GM18498 (cell line): ENCODE data around the gene FUT9.

Source experiments
- ATAC-seq: cut with Tn5 transposase; IDR thresholded peaks from one replicate; pipeline ENCODE4 v1.9.1; 2021; ENCODE audit warnings: mild to moderate bottlenecking, moderate library complexity; ENCODE audit not compliant: unreplicated experiment

Gene FUT9

GRCh38 chr6:96066376-96066775, 50.6 kb downstream of the FUT9 start:
- no peak for ATAC-seq

DNA sequence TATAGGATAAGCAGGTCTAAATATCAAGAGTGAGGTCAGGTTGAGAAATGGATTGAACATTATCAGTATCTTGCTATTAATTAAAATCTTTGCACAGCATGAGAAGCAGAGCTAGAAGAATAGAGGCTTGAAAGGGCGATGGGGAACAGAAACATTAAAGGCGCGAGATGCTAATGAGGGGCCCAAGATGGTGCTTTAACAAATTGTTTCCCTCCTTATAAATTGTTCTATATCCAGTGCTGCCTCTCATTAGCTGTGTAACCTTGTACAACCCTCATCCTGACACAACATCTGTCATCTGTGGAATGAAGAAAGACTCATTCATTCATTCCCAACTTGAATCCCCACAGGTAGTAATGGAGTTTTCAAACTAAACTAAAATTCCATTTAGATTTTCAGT, 57.8 kb downstream of the FUT9 start:
- ATAC-seq, result no peak

GRCh38 chr6:96074006-96074405, 58.2 kb downstream of the FUT9 start:
- no peak for ATAC-seq

GRCh38 chr6:96075826-96076225, 60.1 kb downstream of the FUT9 start:
- no peak for ATAC-seq

DNA sequence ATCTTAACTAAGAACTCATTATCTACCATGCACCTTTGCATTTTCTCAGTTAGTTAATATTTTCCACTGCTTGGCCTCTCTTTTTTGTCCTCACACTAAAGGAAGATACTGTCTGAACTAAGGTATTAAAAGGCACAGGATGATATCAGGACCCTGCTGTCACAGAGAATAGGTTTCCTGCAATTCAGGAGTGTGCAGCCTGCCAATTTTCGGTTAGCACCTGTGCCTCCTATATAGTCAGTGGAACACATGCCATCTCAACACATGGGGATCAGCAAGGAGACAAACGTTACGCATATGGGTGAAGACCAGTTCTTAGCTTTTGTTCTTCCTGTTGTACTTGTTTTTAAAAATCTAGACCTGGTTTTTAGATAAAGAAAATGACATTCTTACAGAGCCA, 71.0 kb downstream of the FUT9 start:
- ATAC-seq, result no peak

DNA sequence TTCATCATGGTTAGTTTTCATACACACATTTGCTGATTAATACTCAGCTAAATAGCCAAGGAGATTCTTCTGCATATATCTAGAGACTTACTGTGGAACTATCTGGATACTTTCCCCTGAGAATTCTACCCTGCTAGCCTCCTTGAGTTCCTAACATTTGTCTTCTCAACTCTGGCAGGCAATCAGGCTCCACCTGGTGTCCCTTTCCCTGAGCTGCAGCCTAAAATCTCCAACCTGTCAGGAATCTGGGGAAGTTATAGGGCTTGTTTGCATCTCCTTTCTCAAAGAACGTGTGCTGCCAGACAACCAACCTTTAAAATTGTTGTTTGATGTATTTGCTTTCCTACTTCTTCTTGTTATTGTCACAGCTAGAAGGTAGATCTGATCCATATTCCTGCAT, 73.4 kb downstream of the FUT9 start:
- no peak for ATAC-seq

GRCh38 chr6:96094077-96094476, 78.3 kb downstream of the FUT9 start:
- ATAC-seq, result no peak

DNA sequence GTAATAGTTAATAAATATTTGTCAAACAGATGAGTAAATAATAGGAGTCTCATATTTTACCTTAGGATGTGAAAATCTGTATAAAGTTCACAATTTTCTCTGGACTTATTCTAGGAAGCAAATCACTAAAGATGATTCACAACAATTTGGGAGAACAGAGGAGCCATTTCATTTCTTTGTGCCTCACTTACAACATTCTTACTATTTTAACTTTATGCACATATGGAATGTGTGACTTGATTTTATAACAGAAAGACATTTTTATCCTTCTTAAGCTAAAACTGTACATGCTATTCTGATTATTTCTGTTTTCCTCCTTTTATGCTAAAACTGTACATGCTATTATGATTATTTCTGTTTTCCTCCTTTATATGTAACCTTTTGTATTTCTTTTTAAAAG, 83.3 kb downstream of the FUT9 start:
- no peak for ATAC-seq

DNA sequence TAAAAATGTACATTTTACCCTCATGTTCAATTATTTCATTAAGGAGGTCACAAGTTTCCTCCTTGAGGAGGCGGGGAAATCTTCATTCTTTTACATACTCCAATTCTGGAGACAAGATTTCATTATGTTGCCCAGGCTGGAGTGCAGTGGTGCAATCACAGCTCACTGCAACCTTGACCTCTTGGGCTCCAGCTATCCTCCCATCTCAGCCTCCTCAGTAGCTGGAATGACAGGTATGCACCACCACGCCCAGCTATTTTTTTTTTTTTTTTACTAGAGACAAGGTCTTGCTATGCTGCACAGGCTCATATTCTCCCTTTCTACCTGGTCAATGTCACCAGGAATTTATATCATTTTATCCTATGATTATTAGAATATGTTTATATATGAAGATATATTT, 85.8 kb downstream of the FUT9 start:
- ATAC-seq, result no peak

- no peak for ATAC-seq
Observed at GRCh38 chr6:96104910-96105309, 89.1 kb downstream of the FUT9 start.

DNA sequence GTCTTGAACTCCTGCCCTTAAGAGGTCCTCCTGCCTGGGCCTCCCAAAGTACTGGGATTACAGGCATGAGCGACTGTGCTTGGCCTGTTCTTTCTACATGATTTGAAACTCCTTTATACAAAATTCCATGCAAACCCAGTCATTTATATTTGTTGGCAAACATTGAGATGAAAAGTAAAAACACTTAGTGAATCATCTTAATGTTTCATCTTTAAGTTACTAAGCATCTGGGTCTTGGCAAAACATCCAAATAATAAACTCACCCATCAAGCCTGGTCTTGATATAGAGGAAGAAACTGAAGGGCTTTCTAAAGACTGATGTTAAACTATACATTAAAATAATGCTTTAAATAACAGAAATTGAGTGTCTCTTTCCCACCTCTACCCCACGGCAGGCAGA, 95.1 kb downstream of the FUT9 start:
- no peak for ATAC-seq

GRCh38 chr6:96116674-96117073, 100.9 kb downstream of the FUT9 start:
- ATAC-seq, result no peak

DNA sequence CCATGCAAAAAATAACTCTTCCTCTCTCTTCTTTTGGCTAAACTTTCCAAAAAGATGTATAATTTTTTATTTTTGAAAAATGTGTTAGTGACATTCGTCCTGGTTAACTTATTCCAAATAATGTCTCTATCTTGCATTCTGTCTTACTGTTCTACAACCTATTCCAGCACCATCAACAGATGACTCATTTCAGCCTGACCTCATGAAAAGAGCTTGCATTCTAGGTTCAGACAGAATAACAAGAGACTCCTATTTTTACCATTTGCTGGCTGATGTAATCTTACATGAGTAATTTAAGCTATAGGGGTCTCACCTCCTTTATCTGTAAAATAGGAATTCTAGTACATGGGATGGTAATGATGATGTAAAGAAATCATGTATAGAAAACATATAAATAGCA, 109.0 kb downstream of the FUT9 start:
- ATAC-seq, result no peak

- no peak for ATAC-seq
Observed at GRCh38 chr6:96138406-96138805, 122.6 kb downstream of the FUT9 start.

DNA sequence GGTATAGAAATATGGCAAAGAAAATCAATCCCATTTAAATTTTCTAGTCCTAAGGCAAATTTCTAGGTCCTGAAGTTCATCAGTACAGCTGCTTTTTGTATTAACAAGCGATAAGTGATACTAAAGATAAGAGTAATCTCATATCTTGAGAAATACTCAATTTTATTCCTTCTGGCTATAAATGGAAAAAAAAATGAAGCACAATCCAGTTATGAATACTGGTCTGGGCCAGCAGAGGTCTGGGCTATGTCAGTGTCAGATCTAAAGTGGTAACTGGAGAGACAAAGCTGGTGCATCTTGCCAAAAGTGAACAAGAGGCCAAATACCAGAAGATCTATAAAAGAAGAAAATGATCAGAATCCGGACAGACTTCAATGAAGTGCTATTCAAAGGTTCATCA, 126.4 kb downstream of the FUT9 start:
- ATAC-seq, result no peak

DNA sequence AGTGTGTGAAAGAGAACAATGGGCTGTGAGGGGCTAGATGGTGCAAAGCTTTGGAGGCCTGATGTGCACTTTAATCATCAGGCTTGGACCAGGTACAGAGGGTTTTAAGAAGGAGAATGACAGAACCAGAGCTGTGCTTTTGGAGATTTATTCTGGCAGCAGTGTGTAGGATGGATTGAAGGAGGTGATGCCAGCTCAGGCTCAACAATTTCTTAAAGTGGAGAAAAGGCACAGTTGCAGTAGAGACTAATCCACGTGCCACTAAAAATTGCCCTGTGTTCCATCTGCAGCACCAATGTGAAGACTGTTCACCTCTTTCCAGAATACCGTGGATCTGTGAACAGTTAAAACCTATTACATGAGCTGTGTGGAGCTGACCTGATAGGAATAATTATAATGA, 134.7 kb downstream of the FUT9 start:
- no peak for ATAC-seq

- ATAC-seq, result no peak
Observed at GRCh38 chr6:96151707-96152106, 135.9 kb downstream of the FUT9 start.

DNA sequence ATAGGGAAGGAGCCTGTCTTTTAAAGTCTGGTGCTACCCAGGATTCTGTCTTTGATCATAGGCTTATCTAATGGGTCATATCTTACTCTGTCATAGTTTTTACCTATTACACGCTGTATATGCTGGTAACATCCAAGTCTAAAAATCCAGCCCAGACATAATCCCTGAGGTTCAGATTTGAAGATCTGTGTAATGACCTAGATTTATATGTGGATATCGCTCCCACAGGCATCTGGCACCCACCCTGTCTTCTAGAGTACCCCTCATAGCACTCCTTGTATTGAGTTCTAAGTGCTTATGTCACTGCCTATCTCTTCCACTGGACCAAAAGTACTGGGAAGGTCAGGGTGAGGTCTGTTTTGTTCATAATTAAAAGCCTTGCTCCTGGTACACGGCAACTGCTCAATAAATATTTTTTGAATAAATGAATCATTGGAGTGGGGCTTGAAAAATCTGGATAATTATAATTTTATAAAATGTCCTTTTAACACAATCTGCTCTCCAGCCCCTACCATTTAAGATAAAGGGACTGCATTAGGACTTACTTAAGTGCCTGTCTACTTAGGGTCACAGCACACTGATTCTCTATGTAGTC, 136.4 kb downstream of the FUT9 start:
- ATAC-seq, result no peak

DNA sequence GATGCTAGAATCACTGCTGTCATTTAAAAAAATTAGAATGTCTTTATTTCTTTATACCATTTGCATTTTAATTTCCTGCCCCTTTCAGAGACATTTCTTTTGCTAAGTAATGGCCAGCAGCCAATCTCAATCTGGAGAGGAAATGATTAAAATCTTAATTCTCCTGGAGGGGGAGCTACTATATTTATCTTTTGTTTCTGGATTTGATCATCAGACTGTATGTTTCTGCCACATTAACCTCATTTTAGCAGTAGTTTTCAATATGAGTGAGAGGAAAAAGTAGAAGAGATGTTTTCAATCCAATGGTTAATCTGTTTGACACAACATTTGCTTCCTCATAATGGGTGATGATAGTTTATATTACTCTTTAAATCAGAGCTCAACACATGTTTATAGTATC, 138.0 kb downstream of the FUT9 start:
- no peak for ATAC-seq

GRCh38 chr6:96156425-96156824, 140.7 kb downstream of the FUT9 start:
- peak; percentile 35 for ATAC-seq

DNA sequence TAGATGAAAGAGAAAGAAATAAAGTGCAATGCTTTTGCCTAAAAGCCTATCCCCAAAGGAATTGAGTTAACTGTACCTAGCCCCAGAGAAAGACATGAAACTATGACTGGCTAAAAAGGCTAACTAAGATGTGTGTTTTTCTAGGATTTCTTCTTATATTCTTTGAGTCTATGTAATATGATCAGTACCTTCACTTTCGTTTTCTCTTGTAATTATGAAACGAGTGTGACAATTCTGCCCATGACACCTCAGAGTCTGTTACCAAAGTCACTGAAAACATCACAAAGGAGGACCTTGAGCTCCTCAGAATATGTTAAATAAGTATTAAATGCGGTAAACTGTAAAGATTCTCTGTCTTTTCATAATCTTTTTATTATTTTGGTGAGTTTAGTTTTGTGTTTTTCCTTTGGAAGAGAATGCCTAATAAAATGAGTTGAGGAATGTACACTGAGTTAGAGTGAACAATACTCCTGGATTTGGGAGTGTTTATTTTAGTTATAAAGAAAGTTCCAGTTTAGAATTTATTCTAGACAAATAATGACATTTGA, 141.3 kb downstream of the FUT9 start:
- peak; percentile 98 for ATAC-seq

- ATAC-seq, result no peak
Observed at GRCh38 chr6:96162711-96163120, 146.9 kb downstream of the FUT9 start.

DNA sequence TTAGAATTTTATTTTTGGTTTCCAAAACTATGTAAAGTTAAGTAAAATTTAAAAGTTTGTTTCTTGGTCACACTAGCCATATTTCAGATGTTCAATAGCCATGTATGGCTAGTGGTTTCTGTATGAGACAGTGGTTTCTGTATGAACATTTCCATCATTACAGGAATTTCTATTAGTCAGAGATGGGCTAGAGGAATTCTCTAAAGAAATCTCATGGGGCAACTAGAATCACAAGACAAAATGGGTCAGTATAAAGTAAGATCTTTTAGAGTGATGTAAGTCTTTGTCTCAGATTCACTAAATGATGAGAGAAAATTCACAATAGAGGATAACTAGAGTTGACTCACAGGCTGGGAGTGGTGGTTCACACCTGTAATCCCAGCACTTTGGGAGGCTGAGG, 149.0 kb downstream of the FUT9 start:
- no peak for ATAC-seq
